Suprapubic skin (tissue), 4 donors: ENCODE measurements around the gene S100A14.

Experiments
- CTCF ChIP-seq, 2 donors: fragments of 200-600 bp in 1 of 2; fragments of 450-650 bp in 1 of 2; sonication (generic) in 1 of 2; IDR thresholded peaks; one replicate each; pipeline ENCODE4 v1.5.1; 2016 to 2019; ENCODE audit warnings: antibody characterized with exemption in 2 of 2, mild to moderate bottlenecking in 1 of 2, moderate library complexity in 1 of 2
- EP300 ChIP-seq: sonication (generic); formaldehyde crosslinking; IDR thresholded peaks from one replicate; pipeline ENCODE4 v1.6.1; 2017; ENCODE audit warnings: antibody characterized with exemption
- POLR2A ChIP-seq, 2 donors: fragments of 450-650 bp; IDR thresholded peaks; one replicate each; pipeline ENCODE4 v1.6.1; 2017; ENCODE audit warnings: antibody characterized with exemption in 2 of 2, mild to moderate bottlenecking in 2 of 2, moderate library complexity in 2 of 2
- POLR2AphosphoS5 ChIP-seq, 3 donors: sonication (generic); formaldehyde crosslinking; IDR thresholded peaks; one replicate each; pipeline ENCODE4 v1.6.1; 2017; ENCODE audit warnings: antibody characterized with exemption in 3 of 3

GRCh38 chr1:153567621-153568366 lies 48.3 kb downstream of the S100A14 start:
- TF ChIP-seq CTCF (IDR thresholded peaks at IDR 0.05) (no peak), POLR2A (IDR thresholded peaks at IDR 0.05) (no peak), EP300 (no peak), POLR2AphosphoS5 (IDR thresholded peaks at IDR 0.05) (peak in 1 of 3 donors; percentile 32)
